Measurements from ENCODE around the gene TNPO3. TPM values are rescaled to one million over a fixed set of nuclear protein-coding genes. Genes with fewer than 3 reads are reported as not detected.

TNPO3 gene
- total RNA-seq, 1 experiment from 2014 or later, result 58.5 TPM

DNA sequence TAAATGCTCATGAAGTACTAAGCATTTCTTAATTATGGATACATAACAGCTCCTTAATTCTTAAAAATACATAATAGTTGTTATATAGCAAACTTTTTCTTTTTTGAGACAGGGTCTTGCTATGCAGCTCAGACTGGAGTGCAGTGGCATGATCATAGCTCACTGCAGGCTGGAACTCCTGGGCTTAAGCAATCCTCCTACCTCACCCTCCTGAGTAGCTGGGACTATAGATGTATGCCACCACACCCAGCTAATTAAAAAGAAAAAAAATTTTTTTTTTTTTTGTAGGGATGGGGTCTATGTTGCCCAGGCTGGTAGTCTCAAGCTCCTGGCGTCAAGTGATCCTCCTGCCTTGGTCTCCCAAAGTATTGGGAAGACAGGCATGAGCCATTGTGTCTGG is 86.3 kb downstream of the TNPO3 start:
- ChIA-PET POLR2A (no interaction called here), CTCF (no interaction called here), RAD21 (ENCODE audit: low non-redundant PET in 1 of 2, low total read pairs in 2 of 2, uncharacterized antibody in 2 of 2, unreplicated experiment in 2 of 2) (no interaction called here)
- H3K9ac ChIP-seq (ENCODE audit: low read length), result no peak overlapping the region
- no peak overlapping the region for H2AFZ ChIP-seq (ENCODE audit: low read depth, low read length, poor library complexity, severe bottlenecking)
- no peaks in the 10 kb centered on the region for H3K9me2 ChIP-seq (ENCODE audit: insufficient read depth)
- peaks cover 44 to 47% of the 10 kb centered on the region in 2 experiments for H3K36me3 ChIP-seq (ENCODE audit: control insufficient read depth in 1 of 2, insufficient read depth in 2 of 2, low read length in 2 of 2)
- H4K20me1 ChIP-seq (ENCODE audit: insufficient read depth), result 0 out of 2 replicates have a peak, but pooled peaks cover 4% of the 10 kb centered on the region
- BruUV-seq (replicated peaks), result no TSS peak
- H3K4me2 ChIP-seq (ENCODE audit: low read length), result no peak overlapping the region
- H3K79me2 ChIP-seq (ENCODE audit: insufficient read depth, low read length), result no peaks in the 10 kb centered on the region
- H3K4me1 ChIP-seq (ENCODE audit: control insufficient read depth in 1 of 2, insufficient read depth in 2 of 2, low read length in 2 of 2), result no peaks in the 10 kb centered on the region
- no peak overlapping the region for H3K4me3 ChIP-seq (replicated peaks in 1 of 2; ENCODE audit: low read depth in 1 of 2, low read length in 2 of 2)
- ATAC-seq (no peak), DNase-seq (ENCODE audit: low read depth, low spot score) (no peak)
- H3K27me3 ChIP-seq (ENCODE audit: insufficient read depth, low read length), result no peaks in the 10 kb centered on the region
- no peak overlapping the region for H3K27ac ChIP-seq (ENCODE audit: low read depth, low read length)
- TF ChIP-seq, protein P1, sequence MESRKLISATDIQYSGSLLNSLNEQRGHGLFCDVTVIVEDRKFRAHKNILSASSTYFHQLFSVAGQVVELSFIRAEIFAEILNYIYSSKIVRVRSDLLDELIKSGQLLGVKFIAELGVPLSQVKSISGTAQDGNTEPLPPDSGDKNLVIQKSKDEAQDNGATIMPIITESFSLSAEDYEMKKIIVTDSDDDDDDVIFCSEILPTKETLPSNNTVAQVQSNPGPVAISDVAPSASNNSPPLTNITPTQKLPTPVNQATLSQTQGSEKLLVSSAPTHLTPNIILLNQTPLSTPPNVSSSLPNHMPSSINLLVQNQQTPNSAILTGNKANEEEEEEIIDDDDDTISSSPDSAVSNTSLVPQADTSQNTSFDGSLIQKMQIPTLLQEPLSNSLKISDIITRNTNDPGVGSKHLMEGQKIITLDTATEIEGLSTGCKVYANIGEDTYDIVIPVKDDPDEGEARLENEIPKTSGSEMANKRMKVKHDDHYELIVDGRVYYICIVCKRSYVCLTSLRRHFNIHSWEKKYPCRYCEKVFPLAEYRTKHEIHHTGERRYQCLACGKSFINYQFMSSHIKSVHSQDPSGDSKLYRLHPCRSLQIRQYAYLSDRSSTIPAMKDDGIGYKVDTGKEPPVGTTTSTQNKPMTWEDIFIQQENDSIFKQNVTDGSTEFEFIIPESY (IDR thresholded peaks at IDR 0.05; ENCODE audit: extremely low read depth, insufficient replicate concordance, low read length), result no peak
- TF ChIP-seq CEBPB (IDR thresholded peaks at IDR 0.05; ENCODE audit: low read depth), result no peak
- TF ChIP-seq, protein P2, sequence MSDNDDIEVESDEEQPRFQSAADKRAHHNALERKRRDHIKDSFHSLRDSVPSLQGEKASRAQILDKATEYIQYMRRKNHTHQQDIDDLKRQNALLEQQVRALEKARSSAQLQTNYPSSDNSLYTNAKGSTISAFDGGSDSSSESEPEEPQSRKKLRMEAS (IDR thresholded peaks at IDR 0.05), result no peak
- no peak for TF ChIP-seq YY1 (IDR thresholded peaks at IDR 0.05; ENCODE audit: extremely low read depth, insufficient replicate concordance, low read depth, low read length)
- no peak for TF ChIP-seq FOSL1 (IDR thresholded peaks at IDR 0.05; ENCODE audit: low read depth)
- no peak for TF ChIP-seq EZH2 (IDR thresholded peaks at IDR 0.05)
- TF ChIP-seq SP1 (IDR thresholded peaks at IDR 0.05; ENCODE audit: low read depth), result no peak
- TF ChIP-seq, protein P3, sequence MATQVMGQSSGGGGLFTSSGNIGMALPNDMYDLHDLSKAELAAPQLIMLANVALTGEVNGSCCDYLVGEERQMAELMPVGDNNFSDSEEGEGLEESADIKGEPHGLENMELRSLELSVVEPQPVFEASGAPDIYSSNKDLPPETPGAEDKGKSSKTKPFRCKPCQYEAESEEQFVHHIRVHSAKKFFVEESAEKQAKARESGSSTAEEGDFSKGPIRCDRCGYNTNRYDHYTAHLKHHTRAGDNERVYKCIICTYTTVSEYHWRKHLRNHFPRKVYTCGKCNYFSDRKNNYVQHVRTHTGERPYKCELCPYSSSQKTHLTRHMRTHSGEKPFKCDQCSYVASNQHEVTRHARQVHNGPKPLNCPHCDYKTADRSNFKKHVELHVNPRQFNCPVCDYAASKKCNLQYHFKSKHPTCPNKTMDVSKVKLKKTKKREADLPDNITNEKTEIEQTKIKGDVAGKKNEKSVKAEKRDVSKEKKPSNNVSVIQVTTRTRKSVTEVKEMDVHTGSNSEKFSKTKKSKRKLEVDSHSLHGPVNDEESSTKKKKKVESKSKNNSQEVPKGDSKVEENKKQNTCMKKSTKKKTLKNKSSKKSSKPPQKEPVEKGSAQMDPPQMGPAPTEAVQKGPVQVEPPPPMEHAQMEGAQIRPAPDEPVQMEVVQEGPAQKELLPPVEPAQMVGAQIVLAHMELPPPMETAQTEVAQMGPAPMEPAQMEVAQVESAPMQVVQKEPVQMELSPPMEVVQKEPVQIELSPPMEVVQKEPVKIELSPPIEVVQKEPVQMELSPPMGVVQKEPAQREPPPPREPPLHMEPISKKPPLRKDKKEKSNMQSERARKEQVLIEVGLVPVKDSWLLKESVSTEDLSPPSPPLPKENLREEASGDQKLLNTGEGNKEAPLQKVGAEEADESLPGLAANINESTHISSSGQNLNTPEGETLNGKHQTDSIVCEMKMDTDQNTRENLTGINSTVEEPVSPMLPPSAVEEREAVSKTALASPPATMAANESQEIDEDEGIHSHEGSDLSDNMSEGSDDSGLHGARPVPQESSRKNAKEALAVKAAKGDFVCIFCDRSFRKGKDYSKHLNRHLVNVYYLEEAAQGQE (IDR thresholded peaks at IDR 0.05; ENCODE audit: low read depth), result no peak
- no peak for TF ChIP-seq POLR2AphosphoS5 (IDR thresholded peaks at IDR 0.05; ENCODE audit: low read depth, low read length)
- TF ChIP-seq SIN3A (IDR thresholded peaks at IDR 0.05; ENCODE audit: low read depth), result no peak
- TF ChIP-seq POLR2A (IDR thresholded peaks at IDR 0.05; ENCODE audit: borderline replicate concordance, extremely low read depth, insufficient read depth, insufficient read length), result no peak
- TF ChIP-seq CBX3 (IDR thresholded peaks at IDR 0.05; ENCODE audit: low read depth), result no peak
- no peak for TF ChIP-seq TCF7L2 (IDR thresholded peaks at IDR 0.05; ENCODE audit: borderline replicate concordance, extremely low read depth, insufficient read depth, insufficient read length)
- no peak for TF ChIP-seq ELF1 (IDR thresholded peaks at IDR 0.05; ENCODE audit: borderline replicate concordance, low read depth)
- TF ChIP-seq EGR1 (IDR thresholded peaks at IDR 0.05; ENCODE audit: low read depth), result no peak
- no peak for TF ChIP-seq ZNF274 (IDR thresholded peaks at IDR 0.05; ENCODE audit: low read depth, low read length)
- no peaks in the 10 kb centered on the region for H3K9me3 ChIP-seq (ENCODE audit: control insufficient read depth in 1 of 2, insufficient read depth in 1 of 2, low read depth in 1 of 2, low read length in 2 of 2)
- intact Hi-C loops (cut with micrococcal nuclease), result no loop called here
